HEK293 (cell line): ENCODE measurements around the gene AKT2.
A peak's percentile ranks its signal among the peaks of the same experiment; 100 is the strongest.

Experiments
- CTCF ChIA-PET: fragments of 350-600 bp; formaldehyde crosslinking; extraction: SDS; loops from one replicate; lab custom pipeline; 2021; ENCODE audit warnings: antibody characterized with exemption; lab: Yijun Ruan, JAX
- POLR2A ChIA-PET: fragments of 300-600 bp; formaldehyde crosslinking; extraction: SDS; loops from one replicate; lab custom pipeline; 2020; ENCODE audit warnings: antibody characterized with exemption, inconsistent platforms; lab: Yijun Ruan, JAX
- H3K27ac ChIP-seq: fragments of 200-500 bp; sonication (Bioruptor generic); 2 replicates; pipeline ENCODE4 v1.5.1; 2014; ENCODE audit warnings: low read depth, low read length, control low read depth, inconsistent platforms; ENCODE audit errors: extremely low read depth
- H3K36me3 ChIP-seq, 2 experiments: fragments of 200-500 bp in 1 of 2; sonication (Bioruptor generic) in 1 of 2; 1 replicate in 1 of 2; 2 replicates in 1 of 2; pipeline ENCODE4 v1.5.1; 2014 to 2017; ENCODE audit warnings: inconsistent platforms in 2 of 2, low read length in 2 of 2; ENCODE audit not compliant: control insufficient read depth in 2 of 2, insufficient read depth in 1 of 2
- H3K4me1 ChIP-seq: fragments of 200-500 bp; sonication (Bioruptor generic); 2 replicates; pipeline ENCODE4 v1.5.1; 2014; ENCODE audit warnings: mild to moderate bottlenecking, low read length, inconsistent platforms; ENCODE audit not compliant: control insufficient read depth, insufficient read depth
- H3K4me3 ChIP-seq: 2 replicates; pipeline ENCODE4 v1.5.1; 2011; ENCODE audit warnings: low read depth, mild to moderate bottlenecking, control low read depth, low read length, moderate library complexity
- H3K9me3 ChIP-seq: fragments of 200-500 bp; sonication (Bioruptor generic); 2 replicates; pipeline ENCODE4 v1.5.1; 2014; ENCODE audit warnings: low read depth, low read length, inconsistent platforms; ENCODE audit not compliant: control insufficient read depth, insufficient read depth
- GFI1B ChIP-seq: fragments of 450-650 bp; formaldehyde crosslinking; IDR thresholded peaks from 2 replicates; pipeline ENCODE4 v1.5.1; 2016; ENCODE audit warnings: missing biosample characterization, missing genetic modification characterization
- SP2 ChIP-seq: fragments of 450-650 bp; formaldehyde crosslinking; IDR thresholded peaks from 2 replicates; pipeline ENCODE4 v1.5.1; 2016; ENCODE audit warnings: missing biosample characterization, missing genetic modification characterization
- ZBTB1 ChIP-seq: fragments of 450-650 bp; formaldehyde crosslinking; IDR thresholded peaks from 2 replicates; pipeline ENCODE4 v1.5.1; 2016; ENCODE audit warnings: missing biosample characterization, missing genetic modification characterization
- ZBTB48 ChIP-seq: fragments of 450-650 bp; formaldehyde crosslinking; IDR thresholded peaks from 2 replicates; pipeline ENCODE4 v1.5.1; 2016; ENCODE audit warnings: missing biosample characterization, missing genetic modification characterization
- ZFP3 ChIP-seq: fragments of 450-650 bp; formaldehyde crosslinking; IDR thresholded peaks from 2 replicates; pipeline ENCODE4 v1.5.1; 2016; ENCODE audit warnings: low read depth, missing biosample characterization, missing genetic modification characterization
- ZNF174 ChIP-seq: fragments of 450-650 bp; formaldehyde crosslinking; IDR thresholded peaks from 2 replicates; pipeline ENCODE4 v1.5.0; 2017; ENCODE audit warnings: missing biosample characterization, mild to moderate bottlenecking, missing genetic modification characterization
- ZNF175 ChIP-seq: fragments of 450-650 bp; formaldehyde crosslinking; IDR thresholded peaks from 2 replicates; pipeline ENCODE4 v1.5.1; 2016; ENCODE audit warnings: missing biosample characterization, missing genetic modification characterization
- ZNF239 ChIP-seq: fragments of 450-650 bp; formaldehyde crosslinking; IDR thresholded peaks from 2 replicates; pipeline ENCODE4 v1.5.1; 2016; ENCODE audit warnings: missing biosample characterization, missing genetic modification characterization
- ZNF654 ChIP-seq: fragments of 450-650 bp; formaldehyde crosslinking; IDR thresholded peaks from 2 replicates; pipeline ENCODE4 v1.5.1; 2016; ENCODE audit warnings: low read depth, missing biosample characterization, missing genetic modification characterization
- ZNF777 ChIP-seq: fragments of 450-650 bp; formaldehyde crosslinking; IDR thresholded peaks from 2 replicates; pipeline ENCODE4 v1.5.1; 2017; ENCODE audit warnings: missing biosample characterization, missing genetic modification characterization, borderline replicate concordance
- ZNF791 ChIP-seq: fragments of 450-650 bp; formaldehyde crosslinking; IDR thresholded peaks from 2 replicates; pipeline ENCODE4 v1.5.1; 2016; ENCODE audit warnings: missing biosample characterization, missing genetic modification characterization
- TF ChIP-seq, protein P1 (sequence below): fragments of 450-650 bp; formaldehyde crosslinking; IDR thresholded peaks from 2 replicates; pipeline ENCODE4 v1.5.1; 2016; ENCODE audit warnings: missing biosample characterization, missing genetic modification characterization
- TF ChIP-seq, protein P2 (sequence below): fragments of 450-650 bp; formaldehyde crosslinking; IDR thresholded peaks from 2 replicates; pipeline ENCODE4 v1.5.1; 2016; ENCODE audit warnings: missing biosample characterization, missing genetic modification characterization
- TF ChIP-seq, protein P3 (sequence below): fragments of 450-650 bp; formaldehyde crosslinking; IDR thresholded peaks from 2 replicates; pipeline ENCODE4 v1.5.1; 2016; ENCODE audit warnings: missing biosample characterization, missing genetic modification characterization, low read depth

AKT2 gene

DNA sequence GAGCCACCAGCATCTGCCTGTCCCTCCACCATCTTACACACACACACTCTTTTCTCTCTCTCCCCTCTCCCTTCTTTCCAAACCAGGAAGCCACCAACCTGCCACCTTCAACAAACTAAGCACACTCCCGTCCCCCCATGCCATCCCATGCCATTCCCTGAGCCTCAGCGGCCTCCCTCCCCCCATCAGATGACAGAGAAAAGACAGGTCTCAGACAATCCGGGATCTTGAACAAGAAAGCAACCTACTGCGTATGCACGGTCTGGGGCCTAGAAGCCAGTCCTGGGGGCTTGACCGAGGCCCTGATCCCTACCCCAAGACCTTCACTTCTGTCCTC, 19.4 kb downstream of the AKT2 start:
- Histone ChIP-seq H3K9me3 (no peaks in the 10 kb centered on the region), H3K27ac (peak overlapping the region; percentile 55), H3K4me1 (no peaks in the 10 kb centered on the region; the same call in 1 of the 2 replicates), H3K4me3 (no peak overlapping the region), H3K36me3 (peaks cover 60 to 62% of the 10 kb centered on the region in 2 experiments)
- TF ChIP-seq ZBTB48 (0 out of 2 replicates have a peak, but pooled peaks have one; percentile 17), ZNF175 (tag by site-specific recombination) (0 out of 2 replicates have a peak, but pooled peaks have one; percentile 55), ZFP3 (no peak), ZNF777 (tag by site-specific recombination) (peak; percentile 61; the same call in 1 of the 2 replicates)
- POLR2A ChIA-PET = interaction anchor here (0.6 kb wide), 1 partner anchor 10 kb away, joined by 3 read pairs; no protein-coding TSS in a partner anchor
- CTCF ChIA-PET = interaction anchor here (0.5 kb wide), 1 partner anchor 37 kb away, joined by 4 read pairs; no protein-coding TSS in a partner anchor

DNA sequence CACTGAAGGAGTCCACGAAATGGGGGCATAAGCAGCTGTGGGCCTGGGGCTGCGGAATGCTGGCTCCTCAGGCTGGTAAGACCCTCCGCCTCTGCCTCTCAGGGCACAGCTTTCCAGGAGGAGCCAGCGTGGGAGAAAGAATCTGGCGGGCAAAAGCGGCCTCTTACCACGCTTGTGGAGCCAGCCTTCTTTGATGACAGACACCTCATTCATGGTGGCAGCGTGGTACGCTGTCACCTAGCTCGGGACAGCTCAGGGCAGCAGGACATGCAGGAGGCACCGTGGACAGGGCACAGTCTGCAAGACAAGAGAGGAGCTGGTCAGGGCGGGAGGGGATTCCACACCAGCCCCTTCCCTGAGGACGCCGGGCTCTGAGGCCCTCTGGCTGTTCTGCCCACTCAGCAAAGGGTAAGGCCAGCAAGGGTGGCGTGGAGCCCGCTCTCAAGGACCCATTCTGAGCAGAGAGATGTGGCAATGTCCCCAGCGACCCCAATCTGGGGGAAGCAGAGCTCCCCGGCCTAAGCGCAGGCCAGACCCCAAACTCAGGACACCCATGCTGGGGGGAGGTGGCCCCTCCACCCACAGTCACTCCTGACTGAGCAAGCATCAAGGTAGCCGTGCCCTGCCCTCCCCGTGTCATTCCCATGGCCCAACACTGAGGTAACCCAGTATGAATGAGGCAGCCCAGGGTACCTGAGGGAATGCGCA, 19.9 kb downstream of the AKT2 start:
- Histone ChIP-seq H3K27ac (peak overlapping the region; percentile 55; the same call in 1 of the 2 replicates), H3K36me3 (peaks cover 58 to 65% of the 10 kb centered on the region in 2 experiments), H3K4me3 (no peak overlapping the region), H3K9me3 (no peaks in the 10 kb centered on the region), H3K4me1 (no peaks in the 10 kb centered on the region; the same call in 1 of the 2 replicates)
- CTCF ChIA-PET = interaction anchor here (0.5 to 0.6 kb wide), 2 partner anchors 37 to 1053 kb away, joined by 3 to 4 read pairs; no protein-coding TSS in a partner anchor
- TF ChIP-seq, protein P1, sequence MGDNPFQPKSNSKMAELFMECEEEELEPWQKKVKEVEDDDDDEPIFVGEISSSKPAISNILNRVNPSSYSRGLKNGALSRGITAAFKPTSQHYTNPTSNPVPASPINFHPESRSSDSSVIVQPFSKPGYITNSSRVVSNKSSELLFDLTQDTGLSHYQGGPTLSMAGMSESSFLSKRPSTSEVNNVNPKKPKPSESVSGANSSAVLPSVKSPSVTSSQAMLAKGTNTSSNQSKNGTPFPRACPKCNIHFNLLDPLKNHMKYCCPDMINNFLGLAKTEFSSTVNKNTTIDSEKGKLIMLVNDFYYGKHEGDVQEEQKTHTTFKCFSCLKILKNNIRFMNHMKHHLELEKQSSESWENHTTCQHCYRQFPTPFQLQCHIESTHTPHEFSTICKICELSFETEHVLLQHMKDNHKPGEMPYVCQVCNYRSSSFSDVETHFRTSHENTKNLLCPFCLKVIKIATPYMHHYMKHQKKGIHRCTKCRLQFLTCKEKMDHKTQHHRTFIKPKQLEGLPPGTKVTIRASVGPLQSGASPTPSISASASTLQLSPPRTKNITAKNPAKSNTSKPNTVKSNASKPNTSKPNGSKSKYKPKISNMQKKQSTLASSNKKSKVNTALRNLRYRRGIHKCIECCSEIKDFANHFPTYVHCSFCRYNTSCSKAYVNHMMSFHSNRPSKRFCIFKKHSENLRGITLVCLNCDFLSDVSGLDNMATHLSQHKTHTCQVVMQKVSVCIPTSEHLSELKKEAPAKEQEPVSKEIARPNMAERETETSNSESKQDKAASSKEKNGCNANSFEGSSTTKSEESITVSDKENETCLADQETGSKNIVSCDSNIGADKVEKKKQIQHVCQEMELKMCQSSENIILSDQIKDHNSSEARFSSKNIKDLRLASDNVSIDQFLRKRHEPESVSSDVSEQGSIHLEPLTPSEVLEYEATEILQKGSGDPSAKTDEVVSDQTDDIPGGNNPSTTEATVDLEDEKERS (tag by site-specific recombination) = no peak
- TF ChIP-seq ZNF654 (tag by site-specific recombination) (no peak), ZNF239 (tag by site-specific recombination) (no peak), ZNF791 (tag by site-specific recombination) (no peak), ZBTB1 (tag by site-specific recombination) (no peak), SP2 (no peak), ZNF174 (tag by site-specific recombination) (no peak), GFI1B (no peak)
- TF ChIP-seq, protein P2, sequence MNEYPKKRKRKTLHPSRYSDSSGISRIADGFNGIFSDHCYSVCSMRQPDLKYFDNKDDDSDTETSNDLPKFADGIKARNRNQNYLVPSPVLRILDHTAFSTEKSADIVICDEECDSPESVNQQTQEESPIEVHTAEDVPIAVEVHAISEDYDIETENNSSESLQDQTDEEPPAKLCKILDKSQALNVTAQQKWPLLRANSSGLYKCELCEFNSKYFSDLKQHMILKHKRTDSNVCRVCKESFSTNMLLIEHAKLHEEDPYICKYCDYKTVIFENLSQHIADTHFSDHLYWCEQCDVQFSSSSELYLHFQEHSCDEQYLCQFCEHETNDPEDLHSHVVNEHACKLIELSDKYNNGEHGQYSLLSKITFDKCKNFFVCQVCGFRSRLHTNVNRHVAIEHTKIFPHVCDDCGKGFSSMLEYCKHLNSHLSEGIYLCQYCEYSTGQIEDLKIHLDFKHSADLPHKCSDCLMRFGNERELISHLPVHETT (tag by site-specific recombination) = no peak
- TF ChIP-seq, protein P3, sequence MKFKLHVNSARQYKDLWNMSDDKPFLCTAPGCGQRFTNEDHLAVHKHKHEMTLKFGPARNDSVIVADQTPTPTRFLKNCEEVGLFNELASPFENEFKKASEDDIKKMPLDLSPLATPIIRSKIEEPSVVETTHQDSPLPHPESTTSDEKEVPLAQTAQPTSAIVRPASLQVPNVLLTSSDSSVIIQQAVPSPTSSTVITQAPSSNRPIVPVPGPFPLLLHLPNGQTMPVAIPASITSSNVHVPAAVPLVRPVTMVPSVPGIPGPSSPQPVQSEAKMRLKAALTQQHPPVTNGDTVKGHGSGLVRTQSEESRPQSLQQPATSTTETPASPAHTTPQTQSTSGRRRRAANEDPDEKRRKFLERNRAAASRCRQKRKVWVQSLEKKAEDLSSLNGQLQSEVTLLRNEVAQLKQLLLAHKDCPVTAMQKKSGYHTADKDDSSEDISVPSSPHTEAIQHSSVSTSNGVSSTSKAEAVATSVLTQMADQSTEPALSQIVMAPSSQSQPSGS (tag by site-specific recombination) = no peak
- POLR2A ChIA-PET = interaction anchor here (0.6 kb wide), 1 partner anchor 11 kb away, joined by 3 read pairs; no protein-coding TSS in a partner anchor
